Right cardiac atrium (tissue), 5 donors: Measurements from ENCODE around the gene ADAMTS6. TPM values are rescaled to one million over a fixed set of nuclear protein-coding genes. Genes with fewer than 3 reads are reported as not detected.
A peak's percentile ranks its signal among the peaks of the same experiment; 100 is the strongest.
"Not testable (repeated sequence)": the region's sequence is repeated elsewhere in the genome, so short reads cannot be mapped to it uniquely, and the experiment has no call there.

Experiments used
- ATAC-seq, 2 donors: fragments of 200-7000 bp; cut with Tn5 transposase; one replicate each; pipeline versions ENCODE4 v1.8.0 to v1.9.1; 2020; ENCODE audit warnings: moderate library complexity in 2 of 2, mild to moderate bottlenecking in 1 of 2
- DNase-seq, 3 donors: peaks; one replicate each; pipeline ENCODE4 v3.0.0-alpha.2; 2020
- H3K27ac ChIP-seq: one replicate; pipeline ENCODE4 v1.5.1; 2013; ENCODE audit warnings: mild to moderate bottlenecking, low read length, control low read depth, moderate library complexity
- H3K27me3 ChIP-seq: one replicate; pipeline ENCODE4 v1.6.1; 2013; ENCODE audit not compliant: control insufficient read depth, insufficient read depth
- H3K4me1 ChIP-seq: one replicate; pipeline ENCODE4 v1.6.1; 2013; ENCODE audit warnings: low read length; ENCODE audit not compliant: control insufficient read depth, insufficient read depth
- H3K4me3 ChIP-seq: one replicate; pipeline ENCODE4 v1.5.1; 2013; ENCODE audit warnings: low read length, control low read depth
- H3K9me3 ChIP-seq: one replicate; pipeline ENCODE4 v1.6.1; 2013; ENCODE audit warnings: low read length; ENCODE audit not compliant: control insufficient read depth
- WGBS: extraction: QIAGEN DNeasy Blood & Tissue Kit; methylation state at CpG from one replicate; pipeline ENCODE4 v1.1.7; 2013; 5-methylcytosine and 5-hydroxymethylcytosine counted together
- intact Hi-C, 4 donors: fragments of 100-400 bp; cut with DNase I; formaldehyde crosslinking; loops; one replicate each; pipeline versions ENCODE4 v1.11.0 to v1.14.0; 2022 to 2023
- polyA plus RNA-seq: library from polyadenylated mRNA; stranded (reverse); fragments of 200-250 nt; gene quantifications from one replicate; pipeline ENCODE4 v1.2.3, GENCODE V29; 2013
- total RNA-seq, 4 donors: library from RNA; stranded (reverse); fragmentation: NEBNext Ultra II Directional; extraction: Animal tissue kit (Norgen Biotek cat#: 25700); gene quantifications; one replicate each; pipeline ENCODE4 v1.2.1, GENCODE V29; 2021
- donor health status: healthy with polysubstance abuse.
- donor health status: DM: no; HTN: yes; CAD: no.
- donor health status: DM: no; HTN: no; CAD: no.
- donor health status: DM: no; HTN: yes; CAD: no; lungs with severe emphysema.
- donor health status: DM: yes; HTN: yes; CAD: no.

The ADAMTS6 gene
- total and polyA plus RNA-seq, 5 donors: 0.29 to 1.8 (median 1.1) TPM

GRCh38 chr5:65423623-65424022, 58.1 kb downstream of the ADAMTS6 start:
- DNase-seq (no peak), ATAC-seq (no peak)
- no peak overlapping the region for H3K4me3 ChIP-seq
- H3K27ac ChIP-seq: no peak overlapping the region
- WGBS: 80% methylated on average over 1 of the region's 1 CpG
- intact Hi-C loops: no loop called here
- H3K9me3 ChIP-seq: no peaks in the 10 kb centered on the region
- H3K27me3 ChIP-seq: no peaks in the 10 kb centered on the region
- H3K4me1 ChIP-seq: no peaks in the 10 kb centered on the region

GRCh38 chr5:65418661-65419060, 63.1 kb downstream of the ADAMTS6 start:
- ATAC-seq (no peak), DNase-seq (no peak)
- no peak overlapping the region for H3K4me3 ChIP-seq
- H3K9me3 ChIP-seq: no peaks in the 10 kb centered on the region
- WGBS: 97% methylated on average over 2 of the region's 2 CpGs
- H3K4me1 ChIP-seq: no peaks in the 10 kb centered on the region
- H3K27me3 ChIP-seq: no peaks in the 10 kb centered on the region
- intact Hi-C loops: no loop called here
- H3K27ac ChIP-seq: no peak overlapping the region

- DNase-seq (no peak), ATAC-seq (no peak)
- no peaks in the 10 kb centered on the region for H3K9me3 ChIP-seq
- no peaks in the 10 kb centered on the region for H3K27me3 ChIP-seq
- 53% methylated on average over 2 of the region's 2 CpGs for WGBS
- no peak overlapping the region for H3K27ac ChIP-seq
- H3K4me3 ChIP-seq: no peak overlapping the region
- H3K4me1 ChIP-seq: no peaks in the 10 kb centered on the region
- intact Hi-C loops: no loop called here
Observed at GRCh38 chr5:65413822-65414221, 67.9 kb downstream of the ADAMTS6 start.

- intact Hi-C loops: no loop called here
- WGBS: 96% methylated on average over 2 of the region's 2 CpGs
- no peaks in the 10 kb centered on the region for H3K4me1 ChIP-seq
- no peaks in the 10 kb centered on the region for H3K27me3 ChIP-seq
- no peaks in the 10 kb centered on the region for H3K9me3 ChIP-seq
- H3K27ac ChIP-seq: no peak overlapping the region
- no peak for DNase-seq
- no peak overlapping the region for H3K4me3 ChIP-seq
- no peak for ATAC-seq
Observed at GRCh38 chr5:65412842-65413241, 68.9 kb downstream of the ADAMTS6 start.

- ATAC-seq: no peak
- H3K27ac ChIP-seq: no peak overlapping the region
- H3K9me3 ChIP-seq: no peaks in the 10 kb centered on the region
- H3K4me1 ChIP-seq: no peaks in the 10 kb centered on the region
- intact Hi-C loops: no loop called here
- DNase-seq: no peak
- no peak overlapping the region for H3K4me3 ChIP-seq
- H3K27me3 ChIP-seq: no peaks in the 10 kb centered on the region
- 86% methylated on average over 2 of the region's 2 CpGs for WGBS
Observed at GRCh38 chr5:65411356-65411755, 70.4 kb downstream of the ADAMTS6 start.

- Histone ChIP-seq H3K4me3 (no peak overlapping the region), H3K27me3 (no peaks in the 10 kb centered on the region), H3K9me3 (no peaks in the 10 kb centered on the region), H3K27ac (no peak overlapping the region), H3K4me1 (no peaks in the 10 kb centered on the region)
- intact Hi-C loops: no loop called here
- WGBS: 50% methylated on average over 2 of the region's 2 CpGs
- DNase-seq: no peak
- no peak for ATAC-seq
Observed at GRCh38 chr5:65395526-65396155, 86.1 kb downstream of the ADAMTS6 start.

- no peaks in the 10 kb centered on the region for H3K27me3 ChIP-seq
- no peak overlapping the region for H3K4me3 ChIP-seq
- intact Hi-C loops: no loop called here
- no peak overlapping the region for H3K27ac ChIP-seq
- no peaks in the 10 kb centered on the region for H3K9me3 ChIP-seq
- no peaks in the 10 kb centered on the region for H3K4me1 ChIP-seq
- DNase-seq: peak; percentile 73 to 83 (median 74)
- WGBS: 53% methylated on average over 2 of the region's 2 CpGs
- ATAC-seq: peak; percentile 86 to 97
Observed at GRCh38 chr5:65394087-65394486, 87.6 kb downstream of the ADAMTS6 start.

- Histone ChIP-seq H3K4me3 (no peak overlapping the region), H3K27me3 (no peaks in the 10 kb centered on the region), H3K27ac (no peak overlapping the region), H3K4me1 (no peaks in the 10 kb centered on the region), H3K9me3 (no peaks in the 10 kb centered on the region)
- intact Hi-C loops: no loop called here
- no peak for DNase-seq
- no peak for ATAC-seq
- 87% methylated on average over 4 of the region's 4 CpGs for WGBS
Observed at GRCh38 chr5:65391591-65391990, 90.1 kb downstream of the ADAMTS6 start.

- H3K27ac ChIP-seq: no peak overlapping the region
- intact Hi-C loops: no loop called here
- DNase-seq (no peak), ATAC-seq (no peak)
- H3K27me3 ChIP-seq: no peaks in the 10 kb centered on the region
- 82% methylated on average over 3 of the region's 3 CpGs for WGBS
- no peaks in the 10 kb centered on the region for H3K4me1 ChIP-seq
- no peak overlapping the region for H3K4me3 ChIP-seq
- no peaks in the 10 kb centered on the region for H3K9me3 ChIP-seq
Observed at GRCh38 chr5:65390208-65390607, 91.5 kb downstream of the ADAMTS6 start.

- 88% methylated on average over 7 of the region's 7 CpGs for WGBS
- Histone ChIP-seq H3K27ac (no peak overlapping the region), H3K4me1 (no peaks in the 10 kb centered on the region), H3K27me3 (no peaks in the 10 kb centered on the region), H3K4me3 (no peak overlapping the region), H3K9me3 (no peaks in the 10 kb centered on the region)
- ATAC-seq (no peak), DNase-seq (no peak)
- intact Hi-C loops: no loop called here
Observed at GRCh38 chr5:65383859-65384258, 97.9 kb downstream of the ADAMTS6 start.

- 83% methylated on average over 1 of the region's 1 CpG for WGBS
- H3K4me1 ChIP-seq: no peaks in the 10 kb centered on the region
Observed at GRCh38 chr5:65382582-65382981, 99.1 kb downstream of the ADAMTS6 start.

GRCh38 chr5:65370505-65370904, 111.2 kb downstream of the ADAMTS6 start:
- H3K4me1 ChIP-seq, intact Hi-C loops, H3K27ac ChIP-seq, H3K4me3 ChIP-seq, ATAC-seq, H3K9me3 ChIP-seq, H3K27me3 ChIP-seq: not testable (repeated sequence)
- peak in 1 of 3 donors; percentile 18 for DNase-seq
- 94% methylated on average over 15 of the region's 15 CpGs for WGBS

More at GRCh38 chr5:65382582-65382981, 99.1 kb downstream of the ADAMTS6 start:
- DNase-seq: no peak
- Histone ChIP-seq H3K4me3 (no peak overlapping the region), H3K27ac (no peak overlapping the region), H3K9me3 (no peaks in the 10 kb centered on the region), H3K27me3 (no peaks in the 10 kb centered on the region)
- intact Hi-C loops: no loop called here
- ATAC-seq: no peak
